Measurements from ENCODE around the gene PLAAT4. TPM values are rescaled to one million over a fixed set of nuclear protein-coding genes. Genes with fewer than 3 reads are reported as not detected.

Gene PLAAT4
- total and polyA plus RNA-seq, 10 of the 15 experiments (the other 5 are each of a cell fraction or from before 2014, with no cell fraction given) = 6.0 to 34.3 (median 12.4) TPM

- TF ChIP-seq FOS (IDR thresholded peaks at IDR 0.05; ENCODE audit: borderline replicate concordance, extremely low read depth, insufficient read length) = no peak
- peak; percentile 97 for TF ChIP-seq ZBTB4 (CRISPR knock-in tag; IDR thresholded peaks at IDR 0.05)
- no peak for TF ChIP-seq RBBP5 (conservative IDR thresholded peaks at IDR 0.05)
- no peak for TF ChIP-seq USF2 (IDR thresholded peaks at IDR 0.05; ENCODE audit: borderline replicate concordance, low read depth, low read length)
- TF ChIP-seq PRDM15 (CRISPR knock-in tag; IDR thresholded peaks at IDR 0.05) = peak; percentile 94
- no peak for TF ChIP-seq KDM1A (IDR thresholded peaks at IDR 0.05; ENCODE audit: borderline replicate concordance)
- no peak for TF ChIP-seq POU2F2 (IDR thresholded peaks at IDR 0.05; ENCODE audit: borderline replicate concordance, low read depth, low read length)
- no peak for TF ChIP-seq E2F8 (IDR thresholded peaks at IDR 0.05; ENCODE audit: low read depth, partially characterized antibody)
- no peak for TF ChIP-seq TCF3 (IDR thresholded peaks at IDR 0.05; ENCODE audit: borderline replicate concordance, insufficient read depth, low read depth, low read length)
- TF ChIP-seq SIN3A (IDR thresholded peaks at IDR 0.05; ENCODE audit: low read depth, low read length) = no peak
- no peak for TF ChIP-seq SIX5 (IDR thresholded peaks at IDR 0.05; ENCODE audit: low read depth, low read length, severe bottlenecking)
- no peak for TF ChIP-seq POLR2AphosphoS2 (IDR thresholded peaks at IDR 0.05; ENCODE audit: low read depth, low read length)
- no peak for TF ChIP-seq PAX8 (IDR thresholded peaks at IDR 0.05)
- TF ChIP-seq CBX5 (IDR thresholded peaks at IDR 0.05; ENCODE audit: low read depth) = no peak
- TF ChIP-seq MYB (IDR thresholded peaks at IDR 0.05; ENCODE audit: borderline replicate concordance, low read depth, low read length) = no peak
- no peak for TF ChIP-seq HCFC1 (IDR thresholded peaks at IDR 0.05; ENCODE audit: low read length)
- no peak for TF ChIP-seq MTA2 (IDR thresholded peaks at IDR 0.05; ENCODE audit: low read depth)
- peak; percentile 28; the same call in 1 of the 2 replicates for TF ChIP-seq NR2F1 (conservative IDR thresholded peaks at IDR 0.05)
- TF ChIP-seq BCL11A (IDR thresholded peaks at IDR 0.05; ENCODE audit: low read depth, low read length) = 0 out of 2 replicates have a peak, but pooled peaks have one; percentile 15
These were observed 1.6 kb upstream of the PLAAT4 start (continued) for GRCh38 chr11:63534895-63535461.
